Measurements from ENCODE around the gene CD84. TPM values are rescaled to one million over a fixed set of nuclear protein-coding genes. Genes with fewer than 3 reads are reported as not detected.

CD84 gene
- polyA plus RNA-seq, 1 donor (not counting 4 experiments of a cell fraction or from before 2014, with no cell fraction given), result not detected

GRCh38 chr1:160558660-160559380, 20.5 kb downstream of the CD84 start:
- H3K27me3 ChIP-seq (ENCODE audit: control insufficient read depth, extremely low read depth, insufficient read depth, low read length), result peaks cover 4% of the 10 kb centered on the region
- no peaks in the 10 kb centered on the region for H3K9me3 ChIP-seq (ENCODE audit: control insufficient read depth, low read depth, low read length)
- no peak overlapping the region for H2AFZ ChIP-seq (ENCODE audit: control insufficient read depth, low read length)
- dilution Hi-C loops (cut with MboI; ENCODE audit: extremely low pct_ligation_motif_present, low sequenced_read_pairs), result no loop called here
- no peaks in the 10 kb centered on the region for H3K36me3 ChIP-seq (ENCODE audit: control insufficient read depth in 2 of 2, extremely low read depth in 1 of 2, insufficient read depth in 2 of 2, low read length in 2 of 2)
- no peak overlapping the region for H3K9ac ChIP-seq (ENCODE audit: control insufficient read depth, extremely low read depth, insufficient read depth, low read length)
- TF ChIP-seq EZH2 (IDR thresholded peaks at IDR 0.05; ENCODE audit: low read length), result no peak
- TF ChIP-seq CTCF (optimal IDR thresholded peaks at IDR 0.05 in 1 of 3, IDR thresholded peaks at IDR 0.05 in 1 of 3, conservative IDR thresholded peaks at IDR 0.05 in 1 of 3; ENCODE audit: extremely low read depth in 1 of 3, insufficient read depth in 2 of 3, low read length in 3 of 3), result no peak
- H3K27ac ChIP-seq (ENCODE audit: control insufficient read depth, insufficient read depth, low read length), result no peak overlapping the region
- no peak overlapping the region for H3K4me3 ChIP-seq (ENCODE audit: control insufficient read depth in 2 of 3, extremely low read depth in 1 of 3, insufficient read depth in 2 of 3, low read depth in 1 of 3, low read length in 3 of 3)
- H3K9me1 ChIP-seq (ENCODE audit: control insufficient read depth, extremely low read depth, insufficient read depth, low read length), result no peaks in the 10 kb centered on the region
- H3K4me2 ChIP-seq (ENCODE audit: control insufficient read depth, extremely low read depth, insufficient read depth, low read depth, low read length), result no peak overlapping the region
- no peak for FAIRE-seq
- no peaks in the 10 kb centered on the region for H4K20me1 ChIP-seq (ENCODE audit: control insufficient read depth, extremely low read depth, insufficient read depth, low read length)
- no peaks in the 10 kb centered on the region for H3K4me1 ChIP-seq (ENCODE audit: control insufficient read depth, extremely low read depth, insufficient read depth, low read length)
- H3K79me2 ChIP-seq (ENCODE audit: control insufficient read depth, insufficient read depth, low read length), result no peaks in the 10 kb centered on the region
- DNase-seq (ENCODE audit: low read depth, low spot score), result no peak

GRCh38 chr1:160553778-160554177, 25.5 kb downstream of the CD84 start:
- no peaks in the 10 kb centered on the region for H3K4me1 ChIP-seq (ENCODE audit: control insufficient read depth, extremely low read depth, insufficient read depth, low read length)
- H4K20me1 ChIP-seq (ENCODE audit: control insufficient read depth, extremely low read depth, insufficient read depth, low read length), result no peaks in the 10 kb centered on the region
- H3K9me3 ChIP-seq (ENCODE audit: control insufficient read depth, low read depth, low read length), result no peaks in the 10 kb centered on the region
- no peaks in the 10 kb centered on the region for H3K79me2 ChIP-seq (ENCODE audit: control insufficient read depth, insufficient read depth, low read length)
- DNase-seq (ENCODE audit: low read depth, low spot score), result no peak
- TF ChIP-seq CTCF (optimal IDR thresholded peaks at IDR 0.05 in 1 of 3, IDR thresholded peaks at IDR 0.05 in 1 of 3, conservative IDR thresholded peaks at IDR 0.05 in 1 of 3; ENCODE audit: extremely low read depth in 1 of 3, insufficient read depth in 2 of 3, low read length in 3 of 3) (no peak), EZH2 (IDR thresholded peaks at IDR 0.05; ENCODE audit: low read length) (no peak)
- dilution Hi-C loops (cut with MboI; ENCODE audit: extremely low pct_ligation_motif_present, low sequenced_read_pairs), result no loop called here
- H3K4me2 ChIP-seq (ENCODE audit: control insufficient read depth, extremely low read depth, insufficient read depth, low read depth, low read length), result no peak overlapping the region
- H3K9me1 ChIP-seq (ENCODE audit: control insufficient read depth, extremely low read depth, insufficient read depth, low read length), result no peaks in the 10 kb centered on the region
- peaks cover 19% of the 10 kb centered on the region for H3K27me3 ChIP-seq (ENCODE audit: control insufficient read depth, extremely low read depth, insufficient read depth, low read length)
- H3K4me3 ChIP-seq (ENCODE audit: control insufficient read depth in 2 of 3, extremely low read depth in 1 of 3, insufficient read depth in 2 of 3, low read depth in 1 of 3, low read length in 3 of 3), result no peak overlapping the region
- H3K36me3 ChIP-seq (ENCODE audit: control insufficient read depth in 2 of 2, extremely low read depth in 1 of 2, insufficient read depth in 2 of 2, low read length in 2 of 2), result no peaks in the 10 kb centered on the region
- no peak overlapping the region for H2AFZ ChIP-seq (ENCODE audit: control insufficient read depth, low read length)
- no peak overlapping the region for H3K9ac ChIP-seq (ENCODE audit: control insufficient read depth, extremely low read depth, insufficient read depth, low read length)
- no peak for FAIRE-seq
- H3K27ac ChIP-seq (ENCODE audit: control insufficient read depth, insufficient read depth, low read length), result no peak overlapping the region
